ENCODE measurements around the gene SCAMP1.

The SCAMP1 gene

DNA sequence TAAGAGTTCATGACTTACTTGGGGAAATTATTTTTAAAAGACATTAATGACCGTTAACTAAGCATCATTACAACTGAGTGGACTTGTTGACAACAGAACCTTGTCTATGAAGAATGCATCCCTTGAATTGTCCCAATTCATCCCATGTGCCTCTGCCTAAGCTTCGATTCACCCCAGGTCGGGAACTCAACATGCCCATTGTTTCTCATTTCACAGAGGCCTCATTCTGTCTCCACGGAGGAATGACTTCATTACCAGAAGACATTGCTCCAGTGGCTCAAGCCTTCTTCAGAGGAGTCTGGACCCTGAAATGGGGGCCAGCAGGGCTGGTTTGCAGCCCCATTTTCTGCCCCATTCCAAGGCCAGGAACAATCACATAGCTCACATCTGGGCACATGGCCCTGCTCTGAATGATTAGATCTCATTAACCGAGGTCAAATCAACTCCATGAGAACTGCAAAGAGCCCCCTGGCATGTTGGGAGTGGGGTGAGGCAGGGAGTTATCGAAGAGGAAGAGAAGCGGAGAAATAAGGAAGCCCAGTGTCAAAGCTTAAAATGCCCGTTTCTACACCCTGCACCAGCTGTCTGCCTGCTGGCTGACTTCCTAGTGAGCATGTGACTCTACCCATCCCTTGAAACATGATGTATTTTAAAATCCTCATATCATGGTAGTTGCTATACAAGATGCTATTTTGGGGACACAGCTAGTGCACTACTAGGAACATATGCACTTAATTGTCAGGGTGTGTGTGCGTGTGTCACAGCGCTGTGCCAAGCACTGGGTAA is 150.9 kb downstream of the SCAMP1 start:
- DNase-seq (ENCODE audit: low read depth in 2 of 2, low spot score in 1 of 2) = no peak

DNA sequence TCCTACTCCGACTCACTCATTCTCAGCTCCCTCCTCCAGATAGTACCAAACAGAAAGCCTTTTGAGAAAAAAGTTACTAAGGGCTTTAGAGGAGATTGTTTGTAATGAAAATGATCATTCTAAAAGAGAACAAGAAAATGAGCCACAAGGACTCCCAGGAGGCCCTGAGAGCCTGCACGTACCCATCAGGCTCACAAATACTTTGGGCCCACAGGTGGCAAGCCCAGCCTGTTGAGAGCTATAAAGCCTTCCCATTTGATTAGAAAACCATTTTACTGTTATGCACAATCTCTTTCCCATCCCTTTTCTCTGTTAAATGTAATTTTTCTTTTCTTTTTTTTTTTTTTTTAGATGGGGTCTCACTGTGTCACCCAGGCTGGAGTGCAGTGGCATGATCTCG is 152.0 kb downstream of the SCAMP1 start:
- DNase-seq (ENCODE audit: low read depth in 2 of 2, low spot score in 1 of 2) = no peak

DNA sequence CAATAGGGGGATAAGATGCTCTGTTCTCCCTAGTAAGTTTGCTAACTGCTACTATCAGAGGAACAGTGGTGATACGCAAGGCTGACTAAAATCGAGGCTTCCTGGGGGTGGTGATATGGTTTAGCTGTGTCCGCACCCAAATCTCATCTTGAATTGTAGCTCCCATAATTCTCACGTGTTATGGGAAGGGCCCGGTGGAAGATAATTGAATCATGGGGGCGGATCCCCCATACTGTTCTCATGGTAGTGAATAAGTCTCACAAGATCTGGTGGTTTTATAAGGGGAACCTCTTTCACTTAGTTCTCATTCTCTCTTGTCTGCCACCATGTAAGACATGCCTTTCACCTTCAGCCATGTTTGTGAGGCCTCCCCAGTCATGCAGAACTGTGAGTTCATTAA is 153.0 kb downstream of the SCAMP1 start:
- DNase-seq (ENCODE audit: low read depth in 2 of 2, low spot score in 1 of 2) = no peak

DNA sequence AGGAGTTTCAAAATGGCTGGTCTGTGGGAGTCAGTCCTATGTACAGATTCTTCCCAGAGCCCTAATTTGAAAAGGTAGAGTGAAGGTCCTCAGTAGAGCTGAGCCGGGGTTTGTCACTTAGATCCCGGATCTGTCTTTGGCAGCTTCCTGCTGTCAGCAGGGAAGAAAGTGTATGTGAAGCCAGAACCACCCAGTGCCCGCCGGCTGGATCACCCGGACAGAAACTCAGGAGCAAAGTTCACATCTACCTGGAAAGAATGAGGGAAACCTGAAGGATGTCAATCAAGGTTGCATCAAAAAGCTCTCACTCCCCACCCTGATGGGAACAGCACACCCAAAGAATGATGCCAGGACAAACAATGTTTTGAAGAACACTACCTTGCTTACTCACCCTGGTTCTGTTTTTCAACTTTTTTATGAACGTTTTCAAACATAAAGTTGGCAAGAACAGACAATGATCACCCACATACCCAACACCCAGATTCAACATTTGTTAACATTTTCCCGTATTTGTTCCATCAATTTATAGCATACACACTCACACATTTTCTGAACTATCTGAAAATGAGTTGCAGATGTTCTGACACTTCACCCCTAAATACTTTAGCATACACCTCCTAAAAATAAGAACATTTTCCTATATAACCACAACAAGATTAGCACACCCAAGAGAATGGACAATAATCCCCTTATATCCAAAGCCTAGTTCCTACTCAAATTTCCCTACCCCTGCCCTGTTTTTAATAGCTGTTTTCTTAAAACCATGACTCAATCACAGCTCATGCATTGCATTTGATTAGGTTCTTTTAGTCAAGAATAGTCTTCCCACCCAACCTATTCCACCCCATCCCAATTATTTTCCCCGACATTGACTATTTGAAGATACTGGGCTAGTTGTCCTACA is 154.3 kb downstream of the SCAMP1 start:
- no peak for DNase-seq (ENCODE audit: low read depth in 2 of 2, low spot score in 1 of 2)

DNA sequence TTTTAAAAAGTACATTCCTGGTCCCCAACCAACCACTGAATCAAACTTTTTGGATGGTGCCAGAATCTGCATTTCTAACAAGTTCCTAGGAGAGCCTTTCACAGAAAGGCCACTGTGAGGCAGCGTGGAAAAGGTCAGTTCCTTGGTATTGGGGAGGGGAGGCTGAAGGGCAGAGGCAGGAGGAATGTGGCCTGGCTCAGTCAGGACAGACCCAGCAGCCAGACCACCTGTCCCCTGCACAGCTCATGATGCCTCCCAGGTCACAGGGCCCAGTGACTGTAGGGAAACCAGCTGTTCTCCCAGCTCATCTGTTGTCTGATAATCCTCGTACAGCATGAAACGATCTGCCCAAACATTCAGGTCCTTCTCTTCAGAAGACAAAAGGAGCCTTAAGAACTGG is 155.3 kb downstream of the SCAMP1 start:
- no peak for DNase-seq (ENCODE audit: low read depth in 2 of 2, low spot score in 1 of 2)

- no peak for DNase-seq (ENCODE audit: low read depth in 2 of 2, low spot score in 1 of 2)
Measured at GRCh38 chr5:78518365-78519197, 158.2 kb downstream of the SCAMP1 start.

DNA sequence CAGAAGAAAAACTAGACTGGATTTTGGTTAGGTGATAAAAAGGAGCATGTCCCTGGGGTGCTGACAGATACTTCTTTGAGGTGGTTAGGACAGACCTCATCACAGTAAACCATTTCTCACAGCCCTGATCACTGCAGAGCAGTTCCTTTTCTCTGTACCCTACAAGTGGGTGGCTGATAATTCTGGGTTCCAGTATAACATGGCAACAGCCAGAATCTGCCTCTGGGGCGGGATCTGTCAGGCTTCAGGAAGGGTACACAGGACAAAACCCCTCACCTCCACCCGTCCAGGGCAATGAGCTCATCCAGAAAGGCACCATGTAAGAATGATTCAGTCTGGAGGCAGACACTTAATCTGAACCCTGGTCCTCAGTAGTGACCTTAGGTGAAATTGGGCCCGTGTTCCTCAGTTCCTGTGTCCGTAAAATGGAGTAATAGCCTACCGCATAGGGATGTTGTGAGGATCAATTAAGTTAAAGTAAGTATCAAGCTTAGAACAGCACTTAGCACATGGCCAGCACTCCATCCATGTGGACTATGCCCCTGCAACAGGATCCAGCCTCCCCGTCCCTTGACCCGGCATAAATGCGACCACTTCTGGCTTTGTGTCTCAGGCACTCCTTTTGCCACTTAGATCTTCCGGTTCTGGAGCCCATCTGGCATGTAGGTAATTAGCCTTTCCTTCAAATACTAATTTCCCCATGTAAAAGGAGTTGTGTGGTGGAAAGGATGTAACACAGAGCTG is 159.0 kb downstream of the SCAMP1 start:
- no peak for DNase-seq (ENCODE audit: low read depth in 2 of 2, low spot score in 1 of 2)

DNA sequence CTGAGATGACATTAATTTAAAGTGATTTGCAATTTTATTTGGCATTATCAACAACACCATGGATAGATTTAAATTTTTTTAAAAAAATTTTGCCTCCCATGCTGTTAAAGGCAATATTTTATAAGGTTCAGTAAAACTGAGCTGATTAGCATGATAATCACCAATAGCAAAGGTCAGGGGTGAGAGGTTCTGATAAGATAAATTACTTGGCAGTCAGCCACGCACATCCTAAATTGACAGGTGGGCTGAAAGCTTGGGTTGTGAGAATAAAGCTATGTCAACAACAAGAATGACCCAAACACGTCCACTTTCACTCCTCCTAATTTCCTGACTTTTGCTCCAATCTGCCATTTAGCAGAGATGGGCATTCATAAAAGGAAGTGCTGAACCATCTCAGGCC is 161.0 kb downstream of the SCAMP1 start:
- DNase-seq (ENCODE audit: low read depth in 2 of 2, low spot score in 1 of 2) = no peak

DNA sequence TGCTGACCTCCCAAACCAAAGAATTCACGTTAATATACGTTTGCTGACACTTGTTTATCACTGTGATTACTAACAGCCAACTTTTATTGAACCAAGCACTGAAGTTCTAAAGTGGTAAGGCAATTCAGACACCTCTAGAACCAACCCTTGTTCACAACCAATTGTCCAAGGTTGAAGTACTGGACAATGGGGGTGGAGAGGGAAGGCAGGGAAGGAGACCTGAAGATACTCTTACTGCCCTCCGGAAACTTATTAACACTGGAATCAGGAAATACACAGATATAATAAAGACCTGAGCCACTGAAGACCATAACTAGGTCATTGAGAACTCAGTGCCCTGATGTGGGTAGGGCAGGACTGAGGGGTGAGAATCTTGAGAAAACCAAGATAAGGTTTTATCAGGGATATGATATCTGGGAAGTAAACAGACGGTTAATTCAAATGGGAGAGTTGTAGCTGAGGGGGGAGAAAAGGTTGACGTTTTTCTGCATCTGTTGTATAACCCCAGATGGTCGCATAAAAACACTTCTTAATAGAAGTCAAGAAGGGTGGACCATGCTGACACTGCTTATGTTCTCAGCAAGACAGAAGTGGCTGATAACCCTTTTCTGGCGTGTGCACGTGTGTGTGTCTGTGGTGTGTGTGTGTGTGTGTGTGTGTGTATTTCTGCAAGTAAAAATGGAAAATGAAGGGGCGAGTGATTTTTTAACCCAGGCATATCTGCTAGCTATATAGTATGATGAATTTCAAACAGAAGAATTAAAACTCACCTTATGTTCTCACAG is 162.3 kb downstream of the SCAMP1 start:
- no peak for DNase-seq (ENCODE audit: low read depth in 2 of 2, low spot score in 1 of 2)

DNA sequence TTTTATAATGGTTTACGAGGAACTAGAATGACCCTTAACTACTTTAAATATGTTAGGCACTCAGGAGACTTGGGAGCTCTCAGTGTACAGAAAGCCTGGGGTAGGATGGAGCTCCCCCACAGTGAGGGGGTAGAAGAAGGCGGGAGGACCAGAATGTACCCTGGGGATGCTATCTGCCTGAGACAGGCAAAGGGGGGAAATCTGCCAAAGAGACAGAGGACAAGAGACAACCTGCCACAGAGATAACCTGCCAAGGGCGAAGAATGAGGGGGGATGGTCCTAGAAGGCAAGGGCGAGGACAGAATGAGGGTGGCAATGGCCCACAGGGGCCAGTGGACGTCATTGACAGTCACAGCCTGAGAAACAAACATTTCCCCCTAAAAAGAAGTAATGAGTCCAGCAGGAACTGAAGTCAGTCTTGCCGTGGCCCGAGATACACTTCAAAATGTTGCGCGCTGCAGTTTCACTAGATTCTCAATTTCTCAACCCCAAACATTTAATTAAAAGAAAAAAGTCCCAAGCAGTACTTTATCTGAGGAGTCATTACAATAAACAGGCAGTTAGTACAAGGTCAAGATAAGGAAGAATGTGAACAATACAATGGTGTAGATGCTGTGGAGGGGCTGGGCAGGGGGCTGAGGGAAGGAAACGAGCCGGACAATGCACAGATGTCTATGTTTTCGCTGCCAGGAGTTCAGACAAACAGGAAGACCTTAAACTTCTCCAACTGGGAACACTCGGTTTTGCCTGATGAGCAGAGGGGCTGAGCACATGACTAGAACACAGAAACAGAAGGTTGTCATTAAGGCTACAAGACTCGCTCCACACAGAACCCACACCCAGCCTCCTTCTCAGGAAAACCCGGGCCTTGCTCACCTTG is 163.1 kb downstream of the SCAMP1 start:
- DNase-seq (ENCODE audit: low read depth in 2 of 2, low spot score in 1 of 2) = no peak

DNA sequence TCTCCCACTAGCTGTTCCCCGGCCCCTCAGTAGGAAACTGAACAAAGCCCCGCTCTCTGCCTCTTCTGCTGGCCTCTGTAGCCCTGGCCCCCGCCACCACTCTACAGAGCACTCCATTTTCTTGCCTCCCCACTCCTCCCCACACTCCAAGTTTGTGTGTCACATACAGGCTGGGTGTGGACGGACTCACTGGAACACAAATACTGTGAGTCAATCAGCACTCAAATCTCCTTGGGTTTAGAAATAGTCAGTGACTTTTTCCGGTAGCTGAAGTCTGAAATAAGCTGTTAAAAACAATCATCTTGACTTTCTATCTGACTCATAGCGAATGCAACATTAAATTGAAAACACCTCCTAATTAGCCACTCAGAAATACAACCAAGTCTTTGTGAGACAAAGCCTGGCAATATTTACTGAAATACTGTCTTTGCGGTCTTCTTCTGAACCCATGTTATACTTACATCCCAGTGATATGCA is 165.7 kb downstream of the SCAMP1 start:
- DNase-seq (ENCODE audit: low read depth in 2 of 2, low spot score in 1 of 2) = no peak

DNA sequence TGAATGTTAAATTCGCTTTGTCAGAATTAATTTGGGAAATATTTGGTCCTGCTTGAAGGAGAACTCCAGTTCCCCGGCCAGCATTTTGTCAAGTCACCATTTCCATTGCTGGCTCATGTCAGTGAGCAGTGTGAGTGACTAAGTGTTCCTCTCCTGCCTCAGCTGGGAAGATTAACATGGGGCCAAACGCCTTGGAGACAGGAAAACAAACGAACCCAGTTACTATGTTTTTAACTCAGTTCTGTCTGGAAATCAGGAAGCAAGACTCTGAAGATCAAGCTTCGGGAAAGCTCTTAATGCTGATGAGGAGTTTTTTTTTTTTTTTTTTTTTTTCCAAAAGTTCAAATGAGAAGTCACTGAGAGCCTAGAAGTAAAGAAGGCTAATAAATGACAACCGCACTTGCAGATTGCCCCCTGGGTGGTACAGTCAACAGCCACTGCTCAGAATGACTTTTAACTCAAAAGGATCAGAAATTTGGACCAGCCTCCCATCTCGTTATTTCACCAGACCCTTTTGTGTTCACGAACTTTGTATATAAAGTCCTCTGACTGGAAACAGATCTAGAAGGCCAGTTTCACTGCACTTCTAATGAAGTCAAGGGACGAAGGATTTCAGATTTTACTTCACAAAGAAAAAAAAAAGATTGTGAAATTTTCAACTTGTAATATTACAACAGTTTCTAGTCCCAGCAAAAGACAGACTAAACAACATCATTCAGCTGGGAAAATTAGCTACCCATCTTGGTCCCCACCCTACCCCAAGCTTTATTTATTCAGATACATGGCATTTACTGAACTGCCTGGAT is 166.8 kb downstream of the SCAMP1 start:
- DNase-seq (ENCODE audit: low read depth in 2 of 2, low spot score in 1 of 2) = no peak

GRCh38 chr5:78527925-78528324 is 167.5 kb downstream of the SCAMP1 start:
- no peak for DNase-seq (ENCODE audit: low read depth in 2 of 2, low spot score in 1 of 2)
